ENCODE results near the gene KLK5.

Gene KLK5

DNA sequence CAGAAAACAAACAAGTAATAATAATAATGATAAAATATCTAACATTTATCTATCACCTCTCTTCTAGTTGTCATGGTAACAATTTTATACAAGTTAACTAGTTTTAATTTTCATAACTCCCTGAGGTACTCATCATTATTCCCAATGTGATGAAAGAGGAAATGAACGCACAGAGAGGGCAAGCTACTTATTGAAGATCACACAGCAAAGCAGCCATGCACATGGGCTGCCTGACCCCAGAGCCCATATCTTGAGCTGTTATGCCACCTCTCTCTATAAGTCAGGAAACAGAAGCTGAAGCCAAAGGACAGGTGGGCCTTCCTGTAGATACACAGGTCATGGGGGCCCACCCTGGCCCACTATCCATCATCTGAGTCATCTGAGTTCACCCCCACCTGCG lies 36.8 kb downstream of the KLK5 start:
- no peaks in the 10 kb centered on the region for H3K4me1 ChIP-seq (ENCODE audit: insufficient read depth, low read length)
- H3K36me3 ChIP-seq (ENCODE audit: insufficient read depth, low read depth, low read length): no peaks in the 10 kb centered on the region
- H3K9me3 ChIP-seq (ENCODE audit: insufficient read depth, low read depth, low read length): no peaks in the 10 kb centered on the region
- no peak overlapping the region for H3K9ac ChIP-seq (ENCODE audit: low read depth, low read length)
- peaks cover 52% of the 10 kb centered on the region for H3K27me3 ChIP-seq (ENCODE audit: insufficient read depth, low read length)
- no peak overlapping the region for H3K4me3 ChIP-seq (ENCODE audit: low read length)
- no peak overlapping the region for H3K27ac ChIP-seq (ENCODE audit: low read length)

DNA sequence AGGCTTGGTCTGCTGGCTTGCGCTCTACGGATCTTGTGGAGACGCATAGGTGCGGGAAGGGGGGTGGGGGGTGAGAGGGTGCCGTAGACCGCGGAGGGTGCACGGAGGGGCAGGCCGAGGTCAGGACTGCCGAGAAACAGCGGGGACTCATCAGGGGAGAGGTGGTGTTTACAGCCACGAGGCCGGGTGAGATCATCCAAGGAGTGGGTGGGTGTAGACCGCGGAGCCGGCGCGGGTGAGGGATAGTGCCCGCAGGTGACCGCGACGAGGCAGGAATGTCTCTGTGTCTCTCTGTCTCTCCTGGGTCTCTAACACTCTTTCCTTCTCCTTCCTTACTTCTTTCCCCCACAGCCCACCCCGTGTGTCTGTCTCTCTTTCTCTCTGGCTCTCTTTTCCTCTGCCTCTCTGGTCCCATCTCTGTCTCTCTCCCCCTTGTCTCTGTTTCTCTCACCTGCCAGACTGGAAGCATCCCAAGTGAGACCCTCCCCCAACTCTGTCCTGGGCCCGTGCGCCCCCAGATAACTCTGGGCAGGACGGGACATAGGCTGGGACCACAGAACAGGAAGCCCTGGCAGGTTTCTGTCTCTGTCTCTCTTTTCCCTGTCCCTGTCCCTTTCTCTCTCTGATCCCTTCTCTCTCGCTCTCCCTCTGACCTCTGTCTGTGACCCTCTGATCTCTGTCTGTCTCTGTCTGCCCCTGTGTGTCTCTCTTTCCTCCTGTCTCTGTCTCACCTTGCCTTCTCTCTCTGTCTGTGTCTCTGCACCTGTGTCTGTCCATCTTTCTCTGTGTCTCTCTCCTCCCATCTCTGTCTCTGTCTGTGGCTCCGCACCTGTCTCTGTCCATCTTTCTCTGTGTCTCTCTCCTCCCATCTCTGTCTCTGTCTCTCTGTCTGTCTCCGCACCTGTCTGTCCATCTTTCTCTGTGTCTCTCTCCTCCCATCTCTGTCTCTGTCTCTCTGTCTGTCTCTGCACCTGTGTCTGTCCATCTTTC lies 39.8 kb downstream of the KLK5 start:
- H3K27me3 ChIP-seq (ENCODE audit: insufficient read depth, low read length): peaks cover 60% of the 10 kb centered on the region
- H3K27ac ChIP-seq (ENCODE audit: low read length): no peak overlapping the region
- H3K4me3 ChIP-seq (ENCODE audit: low read length): no peak overlapping the region; the same call in 1 of the 2 replicates
- H3K4me1 ChIP-seq (ENCODE audit: insufficient read depth, low read length): no peaks in the 10 kb centered on the region
- H3K36me3 ChIP-seq (ENCODE audit: insufficient read depth, low read depth, low read length): no peaks in the 10 kb centered on the region
- no peak overlapping the region for H3K9ac ChIP-seq (ENCODE audit: low read depth, low read length)
- H3K9me3 ChIP-seq (ENCODE audit: insufficient read depth, low read depth, low read length): peaks cover 3% of the 10 kb centered on the region; the same call in 1 of the 2 replicates

DNA sequence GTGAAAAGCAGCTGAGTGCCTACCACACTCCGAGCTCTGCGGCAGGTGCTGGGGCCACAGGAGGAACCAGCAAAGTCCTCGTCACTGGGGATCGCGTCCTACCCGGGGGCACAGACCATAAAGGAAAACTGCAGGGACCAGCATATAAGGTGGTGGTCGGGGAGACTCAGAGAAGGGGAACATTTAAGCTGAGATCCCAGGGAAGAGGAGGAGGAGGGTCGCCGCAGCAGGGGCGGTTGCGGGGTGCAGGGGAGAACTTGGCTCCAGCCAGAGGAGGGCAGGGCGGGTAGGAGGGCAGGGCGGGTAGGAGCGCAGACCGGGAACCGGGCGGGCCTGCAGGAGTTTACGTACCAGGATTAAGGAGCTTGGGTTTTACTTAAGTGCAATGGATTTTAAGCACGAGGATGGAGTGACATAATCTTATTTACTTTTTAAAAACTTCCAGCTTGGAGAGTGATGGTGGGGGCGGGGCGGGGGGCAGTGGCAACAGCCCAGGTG lies 40.7 kb downstream of the KLK5 start:
- H3K4me1 ChIP-seq (ENCODE audit: insufficient read depth, low read length): no peaks in the 10 kb centered on the region
- no peak overlapping the region for H3K9ac ChIP-seq (ENCODE audit: low read depth, low read length)
- no peak overlapping the region for H3K4me3 ChIP-seq (ENCODE audit: low read length)
- no peaks in the 10 kb centered on the region for H3K36me3 ChIP-seq (ENCODE audit: insufficient read depth, low read depth, low read length)
- no peak overlapping the region for H3K27ac ChIP-seq (ENCODE audit: low read length)
- peaks cover 3% of the 10 kb centered on the region; the same call in 1 of the 2 replicates for H3K9me3 ChIP-seq (ENCODE audit: insufficient read depth, low read depth, low read length)
- peaks cover 65% of the 10 kb centered on the region for H3K27me3 ChIP-seq (ENCODE audit: insufficient read depth, low read length)

DNA sequence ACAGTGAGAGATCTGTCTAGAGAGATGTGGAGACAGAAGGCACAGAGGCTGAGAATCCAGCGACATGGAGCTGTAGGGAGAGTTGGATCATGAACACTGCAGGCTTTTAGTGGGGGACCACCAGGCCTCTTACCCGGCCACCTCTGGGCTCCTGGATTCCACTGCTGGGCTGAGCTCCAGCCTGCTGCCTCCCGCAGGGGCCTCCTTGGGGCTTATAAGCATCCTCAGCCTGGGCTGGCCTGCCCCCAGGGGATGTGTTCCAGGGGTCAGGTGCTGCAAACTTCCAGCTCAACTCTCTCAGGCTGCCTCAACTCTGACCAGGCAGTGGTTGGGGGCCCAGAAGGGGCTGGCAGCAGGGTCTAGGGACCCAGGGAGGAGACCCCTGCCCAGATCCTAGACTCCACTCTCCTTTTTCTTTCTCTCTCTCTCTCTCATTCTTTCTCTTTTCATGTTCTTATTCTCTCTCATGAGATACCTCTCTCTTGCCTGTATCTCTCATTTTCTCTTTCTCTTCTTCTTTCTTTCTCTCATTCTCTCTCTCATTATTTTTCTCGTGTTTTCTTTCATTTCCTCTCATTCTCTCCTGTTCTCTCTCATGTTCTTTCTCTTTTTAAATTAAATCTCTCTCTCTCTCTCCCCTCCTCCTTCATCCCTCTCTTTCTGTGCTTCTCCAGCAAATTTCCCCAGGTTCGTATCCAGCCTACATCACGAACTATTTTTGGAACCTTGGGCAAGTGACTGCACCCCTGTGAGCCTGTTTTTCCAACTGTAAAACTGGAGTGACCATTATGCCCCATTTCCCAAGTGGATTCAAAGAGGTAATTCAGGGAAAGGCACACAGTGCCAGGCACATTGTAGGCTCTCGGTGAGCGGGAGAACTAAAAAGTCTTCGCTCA lies 41.4 kb downstream of the KLK5 start, which contains the start of gene KLK4:
KLK4 (minus strand) TSS at position 190 of the 896 bp plus-strand sequence. CDS start 657 bp downstream, outside the sequence.
- Histone ChIP-seq H3K9me3 (ENCODE audit: insufficient read depth, low read depth, low read length) (peaks cover 3% of the 10 kb centered on the region; the same call in 1 of the 2 replicates), H3K4me1 (ENCODE audit: insufficient read depth, low read length) (no peaks in the 10 kb centered on the region), H3K27ac (ENCODE audit: low read length) (no peak within 1 kb of the TSS), H3K36me3 (ENCODE audit: insufficient read depth, low read depth, low read length) (no peaks in the 10 kb centered on the region), H3K9ac (ENCODE audit: low read depth, low read length) (no peak within 1 kb of the TSS), H3K4me3 (ENCODE audit: low read length) (no peak within 1 kb of the TSS; the same call in 1 of the 2 replicates), H3K27me3 (ENCODE audit: insufficient read depth, low read length) (peaks cover 65% of the 10 kb centered on the region)

DNA sequence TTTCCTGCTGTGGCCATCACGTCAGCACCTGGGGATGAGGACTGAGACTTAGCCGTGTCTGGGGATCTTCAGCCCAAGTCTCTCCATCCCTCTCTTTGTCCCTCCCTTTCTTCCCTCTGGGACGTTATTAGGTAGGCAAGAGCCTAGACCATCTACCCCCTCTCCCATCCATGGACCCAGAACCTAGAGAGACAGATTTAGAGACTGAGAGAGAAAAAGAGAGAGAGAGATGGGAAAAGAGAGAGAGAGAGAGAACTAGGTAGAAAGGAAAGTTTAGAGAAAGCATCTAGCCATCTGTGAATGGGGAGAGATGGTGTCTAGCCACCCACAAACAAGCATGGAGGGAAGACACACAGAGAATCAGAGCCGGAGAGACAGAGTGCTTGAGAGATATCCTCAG lies 42.1 kb downstream of the KLK5 start:
- Histone ChIP-seq H3K36me3 (ENCODE audit: insufficient read depth, low read depth, low read length) (no peaks in the 10 kb centered on the region), H3K9me3 (ENCODE audit: insufficient read depth, low read depth, low read length) (peaks cover 3% of the 10 kb centered on the region; the same call in 1 of the 2 replicates), H3K27me3 (ENCODE audit: insufficient read depth, low read length) (peaks cover 65% of the 10 kb centered on the region), H3K4me3 (ENCODE audit: low read length) (no peak overlapping the region), H3K4me1 (ENCODE audit: insufficient read depth, low read length) (no peaks in the 10 kb centered on the region), H3K9ac (ENCODE audit: low read depth, low read length) (no peak overlapping the region), H3K27ac (ENCODE audit: low read length) (no peak overlapping the region)

DNA sequence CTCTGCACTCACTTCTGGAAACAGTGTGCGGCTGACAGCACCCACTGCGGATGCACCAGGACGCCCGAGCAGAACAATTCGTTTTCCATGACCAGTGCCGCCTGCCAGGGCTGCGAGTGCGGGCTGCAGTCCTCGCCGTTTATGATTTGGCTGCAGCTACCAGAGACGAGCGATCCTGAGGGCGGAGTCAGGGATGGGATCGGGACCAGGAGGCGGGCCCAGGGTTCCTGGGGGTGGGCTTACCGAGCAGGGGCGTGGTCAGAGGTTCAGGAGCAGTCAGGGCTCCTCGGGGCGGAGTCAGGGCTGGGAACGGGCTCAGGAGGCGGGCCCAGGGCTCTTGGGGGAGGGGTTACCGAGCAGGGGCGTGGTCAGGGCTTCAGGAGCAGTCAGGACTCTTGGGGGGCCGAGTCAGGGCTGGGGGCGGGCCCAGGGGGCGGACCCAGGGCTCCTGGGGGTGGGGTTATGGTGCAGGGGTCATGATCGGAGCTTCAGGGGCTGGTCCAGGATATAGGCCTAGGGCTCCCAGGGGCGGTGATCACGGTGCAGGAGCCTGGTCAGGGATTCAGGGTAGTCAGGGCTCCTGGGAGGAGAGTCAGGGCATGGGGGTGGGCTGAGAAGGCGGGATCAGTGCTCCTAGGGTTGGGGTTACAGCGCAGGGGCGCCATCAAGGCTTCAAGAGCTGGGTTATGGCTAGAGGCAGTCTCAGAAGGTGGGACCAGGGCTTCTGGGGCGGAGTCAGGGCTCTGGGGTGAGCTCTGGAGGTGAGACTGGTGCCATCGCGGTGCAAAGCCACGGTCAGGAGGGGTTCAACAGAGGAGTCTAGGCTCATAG lies 43.4 kb downstream of the KLK5 start:
- H3K9ac ChIP-seq (ENCODE audit: low read depth, low read length): peak overlapping the region; percentile 54; the same call in 1 of the 2 replicates
- H3K27ac ChIP-seq (ENCODE audit: low read length): no peak overlapping the region
- H3K36me3 ChIP-seq (ENCODE audit: insufficient read depth, low read depth, low read length): no peaks in the 10 kb centered on the region
- no peaks in the 10 kb centered on the region for H3K4me1 ChIP-seq (ENCODE audit: insufficient read depth, low read length)
- H3K9me3 ChIP-seq (ENCODE audit: insufficient read depth, low read depth, low read length): peaks cover 3% of the 10 kb centered on the region; the same call in 1 of the 2 replicates
- peaks cover 61% of the 10 kb centered on the region for H3K27me3 ChIP-seq (ENCODE audit: insufficient read depth, low read length)
- peak overlapping the region; percentile 69 for H3K4me3 ChIP-seq (ENCODE audit: low read length)

DNA sequence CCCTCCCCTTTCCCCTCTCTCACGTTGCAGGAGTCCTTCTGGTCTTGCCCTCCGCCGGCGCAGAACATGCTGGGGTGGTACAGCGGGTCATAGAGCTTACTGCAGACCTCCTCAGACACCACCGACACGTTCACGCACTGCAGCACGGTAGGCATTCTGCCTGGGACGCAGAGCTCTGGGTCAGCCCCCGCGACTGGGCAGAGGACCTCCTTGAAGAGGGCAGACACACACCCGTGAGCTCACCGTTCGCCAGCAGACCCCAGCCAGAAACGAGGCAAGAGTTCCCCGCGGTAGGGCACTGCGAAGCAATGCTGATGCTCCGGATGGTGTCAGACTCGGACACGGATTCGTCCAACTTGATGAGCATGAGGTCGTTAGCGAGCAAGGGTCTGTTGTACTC lies 44.5 kb downstream of the KLK5 start:
- Histone ChIP-seq H3K27me3 (ENCODE audit: insufficient read depth, low read length) (peaks cover 50% of the 10 kb centered on the region), H3K27ac (ENCODE audit: low read length) (no peak overlapping the region), H3K4me1 (ENCODE audit: insufficient read depth, low read length) (no peaks in the 10 kb centered on the region), H3K9ac (ENCODE audit: low read depth, low read length) (no peak overlapping the region), H3K36me3 (ENCODE audit: insufficient read depth, low read depth, low read length) (no peaks in the 10 kb centered on the region), H3K4me3 (ENCODE audit: low read length) (no peak overlapping the region), H3K9me3 (ENCODE audit: insufficient read depth, low read depth, low read length) (peaks cover 3% of the 10 kb centered on the region; the same call in 1 of the 2 replicates)

DNA sequence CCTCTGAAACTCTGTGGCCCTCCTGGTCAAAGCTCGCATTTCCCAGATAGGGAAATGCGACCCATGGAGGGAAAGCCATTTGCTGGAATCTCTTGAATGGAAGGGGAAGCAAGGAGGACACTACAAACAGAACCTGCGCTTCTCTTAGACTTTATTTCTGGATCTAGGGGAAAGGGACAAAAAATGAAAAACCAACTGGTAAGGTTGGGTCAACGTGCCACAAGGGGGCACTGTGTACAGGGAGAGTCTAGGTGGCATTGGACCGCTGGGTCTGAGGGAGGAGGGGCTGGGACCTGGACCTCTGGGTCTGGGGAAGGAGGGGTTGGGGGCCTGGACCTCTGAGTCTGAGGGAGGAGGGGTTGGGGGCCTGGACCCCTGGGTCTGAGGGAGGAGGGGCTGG lies 46.6 kb downstream of the KLK5 start:
- Histone ChIP-seq H3K4me3 (ENCODE audit: low read length) (no peak overlapping the region), H3K27ac (ENCODE audit: low read length) (no peak overlapping the region)

DNA sequence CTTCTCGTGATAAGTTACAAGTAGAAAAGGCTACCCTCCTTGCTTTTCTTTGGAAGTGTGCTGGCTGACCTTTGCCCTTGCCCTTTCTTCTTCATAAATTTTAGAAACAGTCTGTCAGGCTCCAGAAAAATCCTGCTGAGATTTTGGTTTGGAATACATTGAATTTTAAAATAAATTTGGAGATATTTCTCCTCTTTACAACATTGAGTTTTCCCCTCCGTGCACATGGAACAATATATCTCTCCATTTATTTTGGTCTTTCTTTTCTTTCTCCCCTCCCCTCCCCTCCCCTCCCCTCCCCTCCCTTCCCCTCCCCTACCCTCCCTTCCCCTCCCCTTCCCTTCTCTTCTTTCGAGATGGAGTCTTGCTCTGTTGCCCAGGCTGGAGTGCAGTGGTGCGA lies 50.2 kb downstream of the KLK5 start:
- Histone ChIP-seq H3K27me3 (ENCODE audit: insufficient read depth, low read length) (0 out of 2 replicates have a peak, but pooled peaks cover under 1% of the 10 kb centered on the region), H3K4me3 (ENCODE audit: low read length) (no peak overlapping the region), H3K9ac (ENCODE audit: low read depth, low read length) (no peak overlapping the region), H3K27ac (ENCODE audit: low read length) (no peak overlapping the region), H3K9me3 (ENCODE audit: insufficient read depth, low read depth, low read length) (peaks cover 18% of the 10 kb centered on the region), H3K36me3 (ENCODE audit: insufficient read depth, low read depth, low read length) (no peaks in the 10 kb centered on the region), H3K4me1 (ENCODE audit: insufficient read depth, low read length) (no peaks in the 10 kb centered on the region)

More for the DNA sequence above, 46.6 kb downstream of the KLK5 start:
- H3K27me3 ChIP-seq (ENCODE audit: insufficient read depth, low read length): peaks cover 29% of the 10 kb centered on the region
- no peaks in the 10 kb centered on the region for H3K4me1 ChIP-seq (ENCODE audit: insufficient read depth, low read length)
- H3K9ac ChIP-seq (ENCODE audit: low read depth, low read length): no peak overlapping the region
- no peaks in the 10 kb centered on the region for H3K36me3 ChIP-seq (ENCODE audit: insufficient read depth, low read depth, low read length)
- peaks cover 8% of the 10 kb centered on the region for H3K9me3 ChIP-seq (ENCODE audit: insufficient read depth, low read depth, low read length)

DNA sequence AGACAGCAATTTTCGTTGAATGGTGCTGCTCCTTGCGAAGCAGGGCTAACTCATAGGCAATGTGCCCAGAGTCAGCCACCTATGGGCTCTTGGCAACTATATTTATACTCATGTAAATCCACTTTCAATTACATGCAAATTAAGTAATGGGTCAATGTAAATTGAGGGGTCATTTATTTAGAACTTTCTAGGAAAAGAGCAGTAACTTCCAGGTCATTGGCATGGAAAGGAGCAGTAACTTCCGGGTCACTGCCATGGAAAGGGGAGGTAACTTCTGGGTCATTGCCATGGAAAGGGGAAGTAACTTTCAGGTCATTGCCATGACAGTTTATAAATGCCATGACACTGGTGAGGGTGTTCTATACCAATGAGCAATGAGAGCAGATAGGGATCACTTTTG lies 53.3 kb downstream of the KLK5 start:
- Histone ChIP-seq H3K27ac (ENCODE audit: low read length) (no peak overlapping the region), H3K9me3 (ENCODE audit: insufficient read depth, low read depth, low read length) (peaks cover 34% of the 10 kb centered on the region), H3K9ac (ENCODE audit: low read depth, low read length) (no peak overlapping the region), H3K27me3 (ENCODE audit: insufficient read depth, low read length) (no peaks in the 10 kb centered on the region), H3K4me1 (ENCODE audit: insufficient read depth, low read length) (no peaks in the 10 kb centered on the region), H3K4me3 (ENCODE audit: low read length) (no peak overlapping the region), H3K36me3 (ENCODE audit: insufficient read depth, low read depth, low read length) (no peaks in the 10 kb centered on the region)
